D721Med (cell line): Measurements from ENCODE around the gene MS4A3.
"Not testable (repeated sequence)": the region's sequence is repeated elsewhere in the genome, so short reads cannot be mapped to it uniquely, and the experiment has no call there.

Source experiments
- DNase-seq: peaks from one replicate; pipeline ENCODE4 v3.0.0; 2011; ENCODE audit warnings: low spot score; ENCODE audit not compliant: insufficient read length
- FAIRE-seq: peaks from 2 replicates; lab custom pipeline; 2011; peaks lifted over from hg19 to GRCh38; lab: Jason Lieb, UNC
- TF ChIP-seq, protein P1 (sequence below): IDR thresholded peaks from 2 replicates; pipeline ENCODE4 v1.5.1; 2012; ENCODE audit warnings: mild to moderate bottlenecking, control low read depth; ENCODE audit not compliant: insufficient read depth; ENCODE audit errors: missing control alignments

Gene MS4A3, protein sequence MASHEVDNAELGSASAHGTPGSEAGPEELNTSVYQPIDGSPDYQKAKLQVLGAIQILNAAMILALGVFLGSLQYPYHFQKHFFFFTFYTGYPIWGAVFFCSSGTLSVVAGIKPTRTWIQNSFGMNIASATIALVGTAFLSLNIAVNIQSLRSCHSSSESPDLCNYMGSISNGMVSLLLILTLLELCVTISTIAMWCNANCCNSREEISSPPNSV

DNA sequence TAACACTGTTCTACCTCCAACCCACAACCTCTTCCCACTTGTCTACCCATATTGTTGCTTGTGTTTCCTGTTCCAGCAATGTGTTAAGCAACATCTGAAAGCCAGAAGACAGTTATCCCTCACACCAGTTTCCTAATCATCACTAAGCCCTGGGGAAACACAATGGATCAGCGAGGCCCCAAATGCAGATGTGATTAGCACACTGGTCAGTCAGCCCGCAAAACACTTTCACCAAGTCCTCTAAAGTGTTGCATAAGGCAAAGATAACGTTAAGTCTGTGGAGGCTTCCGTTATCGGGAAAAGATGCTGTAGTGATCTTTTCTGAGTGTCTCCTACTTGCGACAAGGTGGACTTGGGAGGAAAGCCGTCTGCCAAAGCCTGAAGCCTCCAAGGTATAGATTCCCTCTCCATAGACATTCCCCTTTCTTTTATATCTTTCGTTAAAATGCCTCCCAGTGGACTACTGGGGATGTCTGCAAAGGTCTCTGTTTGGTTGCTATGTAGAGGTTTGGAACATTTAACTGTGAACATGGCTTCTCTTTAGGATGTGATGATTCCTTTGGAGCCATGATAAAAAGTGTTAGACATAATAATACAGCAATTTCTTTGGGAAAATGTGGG, at the start of gene MS4A3:
Gene MS4A3 (plus strand): TSS at position 317 of the 621 bp plus-strand sequence. CDS start 4,496 bp downstream, outside the sequence.
- TF ChIP-seq, protein P1, sequence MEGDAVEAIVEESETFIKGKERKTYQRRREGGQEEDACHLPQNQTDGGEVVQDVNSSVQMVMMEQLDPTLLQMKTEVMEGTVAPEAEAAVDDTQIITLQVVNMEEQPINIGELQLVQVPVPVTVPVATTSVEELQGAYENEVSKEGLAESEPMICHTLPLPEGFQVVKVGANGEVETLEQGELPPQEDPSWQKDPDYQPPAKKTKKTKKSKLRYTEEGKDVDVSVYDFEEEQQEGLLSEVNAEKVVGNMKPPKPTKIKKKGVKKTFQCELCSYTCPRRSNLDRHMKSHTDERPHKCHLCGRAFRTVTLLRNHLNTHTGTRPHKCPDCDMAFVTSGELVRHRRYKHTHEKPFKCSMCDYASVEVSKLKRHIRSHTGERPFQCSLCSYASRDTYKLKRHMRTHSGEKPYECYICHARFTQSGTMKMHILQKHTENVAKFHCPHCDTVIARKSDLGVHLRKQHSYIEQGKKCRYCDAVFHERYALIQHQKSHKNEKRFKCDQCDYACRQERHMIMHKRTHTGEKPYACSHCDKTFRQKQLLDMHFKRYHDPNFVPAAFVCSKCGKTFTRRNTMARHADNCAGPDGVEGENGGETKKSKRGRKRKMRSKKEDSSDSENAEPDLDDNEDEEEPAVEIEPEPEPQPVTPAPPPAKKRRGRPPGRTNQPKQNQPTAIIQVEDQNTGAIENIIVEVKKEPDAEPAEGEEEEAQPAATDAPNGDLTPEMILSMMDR, result no peak
- FAIRE-seq (no peak), DNase-seq (no peak)

DNA sequence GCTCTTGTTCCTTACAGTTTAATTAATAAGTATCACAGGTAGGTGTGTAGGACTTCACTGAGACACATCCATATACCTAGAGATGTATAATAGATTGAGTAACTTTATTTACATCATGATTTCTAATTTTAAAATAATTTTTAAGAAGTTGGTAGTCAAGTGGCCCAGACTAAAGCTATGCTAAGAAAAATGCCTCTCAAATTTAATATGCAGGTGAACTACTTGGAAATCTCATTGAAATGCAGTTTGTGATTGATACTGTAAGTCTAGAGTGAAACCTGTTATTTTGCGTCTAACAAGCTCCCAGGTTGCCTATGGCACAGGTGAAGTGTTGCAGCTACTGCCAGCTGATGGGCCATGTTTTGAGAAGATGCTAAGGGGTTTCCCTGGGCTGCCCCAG, 39.6 kb upstream of the MS4A3 start, which contains the start of gene OOSP4B:
Gene OOSP4B (plus strand): TSS at position 301 of the 400 bp plus-strand sequence.
- FAIRE-seq, result no peak
- TF ChIP-seq, protein P1, result no peak
- DNase-seq, result no peak

DNA sequence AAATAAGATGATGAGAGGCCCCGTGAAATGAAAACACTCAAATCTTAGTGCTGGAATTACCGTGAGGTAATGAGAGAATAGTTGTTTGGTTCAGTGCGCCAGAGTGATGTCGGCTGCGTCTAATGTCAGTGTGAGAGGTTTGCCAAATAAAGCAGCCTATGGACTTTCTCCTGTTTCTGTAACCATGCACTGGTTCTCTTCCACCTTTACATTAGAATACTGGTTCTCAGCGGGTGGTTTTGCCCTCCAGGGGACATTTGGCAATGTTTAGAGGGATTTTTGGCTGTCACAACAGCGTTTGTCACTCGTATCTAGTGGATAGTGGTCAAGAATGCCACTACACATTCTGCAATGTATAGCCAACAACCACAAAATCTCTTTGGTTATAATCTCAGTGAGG, 38.4 kb upstream of the MS4A3 start:
- TF ChIP-seq, protein P1, result no peak
- DNase-seq, result no peak
- no peak for FAIRE-seq

DNA sequence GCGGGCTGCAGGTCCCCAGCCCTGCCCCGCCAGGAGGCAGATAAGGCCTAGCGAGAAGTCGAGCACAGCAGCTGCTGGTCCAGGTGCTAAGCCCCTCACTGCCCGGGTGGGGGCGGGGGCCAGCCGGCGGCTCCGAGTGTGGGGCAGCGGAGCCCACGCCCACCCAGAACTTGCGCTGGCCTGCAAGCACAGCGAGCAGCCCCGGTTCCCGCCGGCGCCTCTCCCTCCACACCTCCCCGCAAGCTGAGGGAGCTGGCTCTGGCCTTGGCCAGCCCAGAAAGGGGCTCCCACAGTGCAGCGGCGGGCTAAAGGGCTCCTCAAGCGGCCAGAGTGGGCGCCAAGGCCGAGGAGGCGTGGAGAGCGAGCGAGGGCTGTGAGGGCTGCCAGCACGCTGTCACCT, 36.1 kb upstream of the MS4A3 start:
- not testable (repeated sequence) for FAIRE-seq, DNase-seq

DNA sequence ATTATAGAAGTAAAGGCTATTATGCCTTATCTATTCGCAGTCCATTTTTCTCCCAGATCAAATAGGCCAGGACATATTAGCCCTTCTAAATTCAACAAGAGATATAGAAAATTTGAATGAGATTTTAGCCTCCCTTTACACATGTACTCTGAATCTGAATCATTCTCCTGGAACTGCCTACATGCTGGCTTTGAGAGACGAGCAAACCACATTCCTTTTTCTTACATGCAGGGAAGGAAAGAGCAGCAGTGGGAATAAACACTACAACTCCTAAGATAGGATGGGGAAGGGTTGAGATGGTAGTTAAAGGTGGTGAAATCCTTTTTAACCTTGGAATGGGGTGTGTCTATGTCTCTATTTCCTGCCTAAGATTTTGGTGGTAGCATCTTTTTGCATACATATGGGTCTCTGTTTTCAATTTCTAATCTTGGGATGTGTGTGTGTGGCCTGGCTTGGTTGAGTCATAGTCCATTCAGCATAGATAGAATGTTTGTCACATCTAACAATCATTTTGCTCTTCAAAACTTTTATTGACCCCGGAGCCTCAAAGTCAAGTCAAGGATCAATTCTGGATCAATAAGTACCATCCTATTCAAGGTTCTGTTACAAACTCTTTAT, 27.3 kb upstream of the MS4A3 start:
- DNase-seq, result no peak
- no peak for FAIRE-seq
- TF ChIP-seq, protein P1, result no peak

DNA sequence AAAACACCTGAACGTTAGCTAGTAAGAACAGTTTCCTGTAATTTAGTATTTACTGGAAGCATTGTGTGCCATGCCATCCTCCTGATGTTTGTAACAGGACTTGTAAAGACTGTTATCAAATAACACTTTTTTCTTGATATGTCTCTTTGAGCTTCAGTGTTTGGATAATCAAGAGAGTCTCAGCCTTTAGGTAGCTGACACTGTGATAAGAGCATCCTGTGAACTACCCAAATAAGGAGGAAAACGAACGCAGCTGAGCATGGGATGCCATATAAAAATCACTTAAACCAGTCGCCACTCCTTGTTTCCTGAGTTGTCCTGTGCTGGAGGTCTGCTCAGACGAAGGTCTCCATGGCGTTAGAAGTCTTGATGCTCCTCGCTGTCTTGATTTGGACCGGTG, 16.4 kb upstream of the MS4A3 start, which contains the start of gene OOSP2:
Gene OOSP2 (plus strand): TSS at position 301 of the 400 bp plus-strand sequence. CDS start 51 bp downstream, at position 352.
- DNase-seq (no peak), FAIRE-seq (no peak)
- TF ChIP-seq, protein P1, result no peak

DNA sequence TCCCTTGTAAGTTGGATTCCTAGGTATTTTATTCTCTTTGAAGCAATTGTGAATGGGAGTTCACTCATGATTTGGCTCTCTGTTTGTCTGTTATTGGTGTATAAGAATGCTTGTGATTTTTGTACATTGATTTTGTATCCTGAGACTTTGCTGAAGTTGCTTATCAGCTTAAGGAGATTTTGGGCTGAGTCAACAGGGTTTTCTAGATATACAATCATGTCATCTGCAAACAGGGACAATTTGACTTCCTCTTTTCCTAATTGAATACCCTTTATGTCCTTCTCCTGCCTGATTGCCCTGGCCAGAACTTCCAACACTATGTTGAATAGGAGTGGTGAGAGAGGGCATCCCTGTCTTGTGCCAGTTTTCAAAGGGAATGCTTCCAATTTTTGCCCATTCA, 6.0 kb upstream of the MS4A3 start:
- DNase-seq, FAIRE-seq: not testable (repeated sequence)

DNA sequence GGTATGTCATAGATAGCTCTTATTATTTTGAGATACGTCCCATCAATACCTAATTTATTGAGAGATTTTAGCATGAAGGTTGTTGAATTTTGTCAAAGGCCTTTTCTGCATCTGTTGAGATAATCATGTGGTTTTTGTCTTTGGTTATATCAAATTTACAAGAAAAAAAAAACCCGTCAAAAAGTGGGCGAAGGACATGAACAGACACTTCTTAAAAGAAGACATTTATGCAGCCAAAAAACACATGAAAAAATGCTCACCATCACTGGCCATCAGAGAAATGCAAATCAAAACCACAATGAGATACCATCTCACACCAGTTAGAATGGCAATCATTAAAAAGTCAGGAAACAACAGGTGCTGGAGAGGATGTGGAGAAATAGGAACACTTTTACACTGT, 5.6 kb upstream of the MS4A3 start:
- FAIRE-seq, DNase-seq: not testable (repeated sequence)
